GM23338 (cell line): ENCODE data around the gene GAK. TPM values are rescaled to one million over a fixed set of nuclear protein-coding genes. Genes with fewer than 3 reads are reported as not detected.

ENCODE experiments used
- ATAC-seq: fragments of 200-7000 bp; cut with Tn5 transposase; 3 replicates; pipeline ENCODE4 v1.9.1; 2020
- DNase-seq: peaks from one replicate; pipeline ENCODE4 v3.0.0-alpha.2; 2015; ENCODE audit warnings: low spot score
- H2AFZ ChIP-seq: fragments of 200-600 bp; sonication (generic); 2 replicates; pipeline ENCODE4 v1.8.0; 2016; ENCODE audit warnings: antibody characterized with exemption, mild to moderate bottlenecking, moderate library complexity
- H3F3A ChIP-seq: fragments of 200-600 bp; sonication (generic); replicated peaks from 2 replicates; pipeline ENCODE4 v1.8.0; 2017; ENCODE audit warnings: antibody characterized with exemption, mixed run types, low read depth
- H3K27ac ChIP-seq: fragments of 200-600 bp; sonication (generic); 2 replicates; pipeline ENCODE4 v1.6.1; 2016; ENCODE audit warnings: low read depth
- H3K27me3 ChIP-seq: fragments of 200-600 bp; sonication (generic); 2 replicates; pipeline ENCODE4 v1.8.0; 2016; ENCODE audit warnings: mild to moderate bottlenecking, mixed run types, moderate library complexity; ENCODE audit not compliant: insufficient read depth
- H3K36me3 ChIP-seq: fragments of 200-600 bp; sonication (generic); 2 replicates; pipeline ENCODE4 v1.8.0; 2016; ENCODE audit warnings: mild to moderate bottlenecking; ENCODE audit not compliant: insufficient read depth
- H3K4me1 ChIP-seq: fragments of 200-600 bp; sonication (generic); 2 replicates; pipeline ENCODE4 v1.8.0; 2016; ENCODE audit warnings: mild to moderate bottlenecking, moderate library complexity; ENCODE audit not compliant: insufficient read depth
- H3K4me2 ChIP-seq: fragments of 200-600 bp; sonication (generic); 2 replicates; pipeline ENCODE4 v1.7.1; 2017; ENCODE audit warnings: mixed run types
- H3K4me3 ChIP-seq: fragments of 200-600 bp; sonication (generic); 2 replicates; pipeline ENCODE4 v1.6.1; 2016; ENCODE audit warnings: mixed run types
- H3K79me2 ChIP-seq: fragments of 200-600 bp; sonication (generic); replicated peaks from 2 replicates; pipeline ENCODE4 v1.8.0; 2017; ENCODE audit warnings: mild to moderate bottlenecking; ENCODE audit not compliant: insufficient read depth
- H3K9me2 ChIP-seq: fragments of 200-600 bp; sonication (generic); 2 replicates; pipeline ENCODE4 v1.8.0; 2017; ENCODE audit not compliant: insufficient read depth
- H4K20me1 ChIP-seq: fragments of 200-600 bp; sonication (generic); replicated peaks from 2 replicates; pipeline ENCODE4 v1.8.0; 2017; ENCODE audit warnings: mild to moderate bottlenecking; ENCODE audit not compliant: insufficient read depth
- H3K27ac Mint-ChIP-seq: 2 replicates; pipeline ENCODE4 v1.8.0; 2020; ENCODE audit warnings: inconsistent platforms, mild to moderate bottlenecking, moderate library complexity, mixed read lengths
- H3K27me3 Mint-ChIP-seq: 3 replicates; pipeline ENCODE4 v1.8.0; 2022; ENCODE audit warnings: low read depth, mild to moderate bottlenecking, moderate library complexity, mixed read lengths, inconsistent platforms; ENCODE audit not compliant: insufficient read depth, poor library complexity
- H3K36me3 Mint-ChIP-seq: 3 replicates; pipeline ENCODE4 v1.8.0; 2021; ENCODE audit warnings: low read depth, mild to moderate bottlenecking, inconsistent platforms, moderate library complexity, mixed read lengths
- H3K4me1 Mint-ChIP-seq: 3 replicates; pipeline ENCODE4 v1.8.0; 2020; ENCODE audit warnings: mild to moderate bottlenecking, inconsistent platforms, mixed read lengths
- H3K4me3 Mint-ChIP-seq: 3 replicates; pipeline ENCODE4 v1.8.0; 2021; ENCODE audit warnings: moderate library complexity, mild to moderate bottlenecking, inconsistent platforms, mixed read lengths
- H3K9me3 Mint-ChIP-seq: 3 replicates; pipeline ENCODE4 v1.8.0; 2020; ENCODE audit warnings: moderate library complexity, mild to moderate bottlenecking, inconsistent platforms, mixed read lengths
- CREB1 ChIP-seq: fragments of 250-450 bp; sonication (Bioruptor Pico); IDR thresholded peaks from 2 replicates; pipeline ENCODE4 v1.5.0; 2020; ENCODE audit warnings: low read depth, mild to moderate bottlenecking, moderate library complexity
- EZH2 ChIP-seq: fragments of 200-600 bp; sonication (generic); IDR thresholded peaks from one replicate; pipeline ENCODE4 v1.8.0; 2017; ENCODE audit warnings: antibody characterized with exemption, mild to moderate bottlenecking, low read depth; ENCODE audit not compliant: unreplicated experiment
- JUNB ChIP-seq: IDR thresholded peaks from one replicate; pipeline ENCODE4 v1.6.1; 2016; ENCODE audit warnings: antibody characterized with exemption; ENCODE audit not compliant: unreplicated experiment
- NANOG ChIP-seq: IDR thresholded peaks from 2 replicates; pipeline ENCODE4 v1.6.1; 2016; ENCODE audit warnings: antibody characterized with exemption, borderline replicate concordance
- POLR2AphosphoS5 ChIP-seq: IDR thresholded peaks from 2 replicates; pipeline ENCODE4 v1.6.1; 2016; ENCODE audit warnings: antibody characterized with exemption, low read depth
- STAT1 ChIP-seq: IDR thresholded peaks from one replicate; pipeline ENCODE4 v1.6.1; 2016; ENCODE audit warnings: antibody characterized with exemption; ENCODE audit not compliant: unreplicated experiment
- ZNF114 ChIP-seq: fragments of 250-450 bp; sonication (Bioruptor Pico); IDR thresholded peaks from 2 replicates; pipeline ENCODE4 v1.5.0; 2020; ENCODE audit warnings: mild to moderate bottlenecking, moderate library complexity
- polyA plus RNA-seq: library from polyadenylated mRNA; unstranded; fragments of >200 nt; fragmentation: Nextera tagmentation; extraction: Ambion mirVana; gene quantifications from 2 replicates; pipeline ENCODE4 v1.2.1, GENCODE V29; 2016
- total RNA-seq: library from RNA; depleted of rRNA; stranded (reverse); fragments of >200 nt; shearing (Covaris generic); gene quantifications from 2 replicates; pipeline ENCODE4 v1.2.3, GENCODE V29; 2014
- TF ChIP-seq, protein P1 (sequence below): IDR thresholded peaks from 2 replicates; pipeline ENCODE4 v1.6.1; 2016; ENCODE audit warnings: antibody characterized with exemption
- TF ChIP-seq, protein P2 (sequence below): IDR thresholded peaks from one replicate; pipeline ENCODE4 v1.6.1; 2018; ENCODE audit warnings: antibody characterized with exemption; ENCODE audit not compliant: unreplicated experiment
- TF ChIP-seq, protein P3 (sequence below), 2 experiments: fragments of 200-600 bp in 1 of 2; sonication (generic) in 1 of 2; conservative IDR thresholded peaks; 2 replicates each; pipeline versions ENCODE4 v1.5.1 to v1.6.1; 2016 to 2017; ENCODE audit warnings: antibody characterized with exemption in 2 of 2, low read depth in 2 of 2, mild to moderate bottlenecking in 2 of 2, moderate library complexity in 1 of 2
- TF ChIP-seq, protein P4 (sequence below): fragments of 250-450 bp; sonication (Bioruptor Pico); IDR thresholded peaks from 2 replicates; pipeline ENCODE4 v1.5.0; 2020; ENCODE audit warnings: mild to moderate bottlenecking, moderate library complexity

The GAK gene
- total and polyA plus RNA-seq, 2 experiments from 2014 or later: 48.5 to 124 TPM

DNA sequence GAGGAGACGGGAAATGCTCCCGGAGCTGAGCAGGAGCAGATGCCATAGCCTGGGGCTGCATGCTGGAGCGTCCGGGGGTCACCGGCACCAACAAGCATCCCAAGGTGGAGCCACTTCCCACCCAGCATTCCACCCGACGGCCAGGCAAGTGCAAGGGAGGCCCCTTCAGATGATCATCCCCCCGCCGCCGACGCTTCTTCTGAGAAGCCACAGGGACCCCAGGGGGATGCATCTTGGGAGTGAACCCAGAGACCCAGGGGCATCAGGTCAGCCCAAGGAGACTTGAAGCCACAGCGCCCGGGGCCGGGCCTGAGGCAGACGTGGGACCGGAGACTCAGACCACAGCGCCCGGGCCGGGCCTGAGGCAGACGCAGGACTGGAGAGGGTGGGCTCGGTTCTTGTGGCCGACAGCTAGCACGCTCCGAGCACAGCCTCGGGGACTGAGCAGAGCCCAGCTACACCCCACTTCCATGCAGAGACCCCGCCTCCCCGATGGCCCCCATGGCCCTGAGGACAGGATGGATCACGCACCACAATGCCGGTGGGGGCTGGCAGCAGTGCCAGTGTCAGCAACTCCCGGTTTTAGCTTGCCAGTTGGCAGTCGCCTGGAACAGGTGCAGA lies 73.2 kb downstream of the GAK start (continued):
- TF ChIP-seq, protein P1, sequence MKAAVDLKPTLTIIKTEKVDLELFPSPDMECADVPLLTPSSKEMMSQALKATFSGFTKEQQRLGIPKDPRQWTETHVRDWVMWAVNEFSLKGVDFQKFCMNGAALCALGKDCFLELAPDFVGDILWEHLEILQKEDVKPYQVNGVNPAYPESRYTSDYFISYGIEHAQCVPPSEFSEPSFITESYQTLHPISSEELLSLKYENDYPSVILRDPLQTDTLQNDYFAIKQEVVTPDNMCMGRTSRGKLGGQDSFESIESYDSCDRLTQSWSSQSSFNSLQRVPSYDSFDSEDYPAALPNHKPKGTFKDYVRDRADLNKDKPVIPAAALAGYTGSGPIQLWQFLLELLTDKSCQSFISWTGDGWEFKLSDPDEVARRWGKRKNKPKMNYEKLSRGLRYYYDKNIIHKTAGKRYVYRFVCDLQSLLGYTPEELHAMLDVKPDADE: no peak

DNA sequence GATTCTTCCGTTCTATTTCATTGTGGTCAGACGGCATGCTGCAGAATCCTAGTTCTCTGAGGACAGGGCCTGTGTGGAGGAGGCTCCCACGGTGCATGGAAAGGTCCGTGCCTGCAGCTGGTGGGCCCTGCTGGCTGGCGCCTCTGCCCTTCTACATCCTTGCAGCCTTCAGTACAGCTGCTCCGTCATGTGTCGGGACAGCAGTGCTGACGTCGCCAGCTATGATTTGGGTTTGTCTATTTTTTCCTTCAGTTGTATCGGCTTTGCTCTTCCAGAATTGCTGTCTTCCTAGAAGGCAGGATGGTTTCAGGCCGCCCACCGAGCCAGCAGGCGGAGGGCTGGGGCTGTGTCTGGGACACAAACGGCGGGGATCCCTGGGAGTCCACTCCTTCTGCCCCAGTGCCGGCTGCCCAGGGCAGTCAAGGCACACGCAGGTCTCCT lies 74.1 kb downstream of the GAK start:
- Histone ChIP-seq H3K9me2 (no peaks in the 10 kb centered on the region), H3K27me3 (no peaks in the 10 kb centered on the region), H3K27ac (no peak overlapping the region), H2AFZ (no peak overlapping the region), H3K79me2 (no peaks in the 10 kb centered on the region), H3K36me3 (0 out of 2 replicates have a peak, but pooled peaks cover 5% of the 10 kb centered on the region), H3K4me2 (no peak overlapping the region), H3F3A (no peaks in the 10 kb centered on the region), H3K4me1 (no peaks in the 10 kb centered on the region), H4K20me1 (no peaks in the 10 kb centered on the region; the same call in 1 of the 2 replicates), H3K4me3 (no peak overlapping the region)
- Mint-ChIP-seq H3K4me1 (no peaks in the 10 kb centered on the region), H3K4me3 (no peak overlapping the region), H3K36me3 (peaks cover 50% of the 10 kb centered on the region), H3K27ac (no peak overlapping the region), H3K9me3 (peaks cover 3% of the 10 kb centered on the region; the same call in 1 of the 3 replicates), H3K27me3 (peaks cover 9% of the 10 kb centered on the region)
- ATAC-seq (no peak), DNase-seq (no peak)
- TF ChIP-seq, protein P2, sequence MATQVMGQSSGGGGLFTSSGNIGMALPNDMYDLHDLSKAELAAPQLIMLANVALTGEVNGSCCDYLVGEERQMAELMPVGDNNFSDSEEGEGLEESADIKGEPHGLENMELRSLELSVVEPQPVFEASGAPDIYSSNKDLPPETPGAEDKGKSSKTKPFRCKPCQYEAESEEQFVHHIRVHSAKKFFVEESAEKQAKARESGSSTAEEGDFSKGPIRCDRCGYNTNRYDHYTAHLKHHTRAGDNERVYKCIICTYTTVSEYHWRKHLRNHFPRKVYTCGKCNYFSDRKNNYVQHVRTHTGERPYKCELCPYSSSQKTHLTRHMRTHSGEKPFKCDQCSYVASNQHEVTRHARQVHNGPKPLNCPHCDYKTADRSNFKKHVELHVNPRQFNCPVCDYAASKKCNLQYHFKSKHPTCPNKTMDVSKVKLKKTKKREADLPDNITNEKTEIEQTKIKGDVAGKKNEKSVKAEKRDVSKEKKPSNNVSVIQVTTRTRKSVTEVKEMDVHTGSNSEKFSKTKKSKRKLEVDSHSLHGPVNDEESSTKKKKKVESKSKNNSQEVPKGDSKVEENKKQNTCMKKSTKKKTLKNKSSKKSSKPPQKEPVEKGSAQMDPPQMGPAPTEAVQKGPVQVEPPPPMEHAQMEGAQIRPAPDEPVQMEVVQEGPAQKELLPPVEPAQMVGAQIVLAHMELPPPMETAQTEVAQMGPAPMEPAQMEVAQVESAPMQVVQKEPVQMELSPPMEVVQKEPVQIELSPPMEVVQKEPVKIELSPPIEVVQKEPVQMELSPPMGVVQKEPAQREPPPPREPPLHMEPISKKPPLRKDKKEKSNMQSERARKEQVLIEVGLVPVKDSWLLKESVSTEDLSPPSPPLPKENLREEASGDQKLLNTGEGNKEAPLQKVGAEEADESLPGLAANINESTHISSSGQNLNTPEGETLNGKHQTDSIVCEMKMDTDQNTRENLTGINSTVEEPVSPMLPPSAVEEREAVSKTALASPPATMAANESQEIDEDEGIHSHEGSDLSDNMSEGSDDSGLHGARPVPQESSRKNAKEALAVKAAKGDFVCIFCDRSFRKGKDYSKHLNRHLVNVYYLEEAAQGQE: no peak
- TF ChIP-seq, protein P3, sequence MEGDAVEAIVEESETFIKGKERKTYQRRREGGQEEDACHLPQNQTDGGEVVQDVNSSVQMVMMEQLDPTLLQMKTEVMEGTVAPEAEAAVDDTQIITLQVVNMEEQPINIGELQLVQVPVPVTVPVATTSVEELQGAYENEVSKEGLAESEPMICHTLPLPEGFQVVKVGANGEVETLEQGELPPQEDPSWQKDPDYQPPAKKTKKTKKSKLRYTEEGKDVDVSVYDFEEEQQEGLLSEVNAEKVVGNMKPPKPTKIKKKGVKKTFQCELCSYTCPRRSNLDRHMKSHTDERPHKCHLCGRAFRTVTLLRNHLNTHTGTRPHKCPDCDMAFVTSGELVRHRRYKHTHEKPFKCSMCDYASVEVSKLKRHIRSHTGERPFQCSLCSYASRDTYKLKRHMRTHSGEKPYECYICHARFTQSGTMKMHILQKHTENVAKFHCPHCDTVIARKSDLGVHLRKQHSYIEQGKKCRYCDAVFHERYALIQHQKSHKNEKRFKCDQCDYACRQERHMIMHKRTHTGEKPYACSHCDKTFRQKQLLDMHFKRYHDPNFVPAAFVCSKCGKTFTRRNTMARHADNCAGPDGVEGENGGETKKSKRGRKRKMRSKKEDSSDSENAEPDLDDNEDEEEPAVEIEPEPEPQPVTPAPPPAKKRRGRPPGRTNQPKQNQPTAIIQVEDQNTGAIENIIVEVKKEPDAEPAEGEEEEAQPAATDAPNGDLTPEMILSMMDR (conservative IDR thresholded peaks at IDR 0.05; ENCODE audit: low read depth in 2 of 2): no peak
- no peak for TF ChIP-seq EZH2
- no peak for TF ChIP-seq STAT1
- no peak for TF ChIP-seq ZNF114 (CRISPR knock-in tag)
- no peak for TF ChIP-seq NANOG
- no peak for TF ChIP-seq CREB1 (CRISPR knock-in tag)
- TF ChIP-seq, protein P1: no peak
- TF ChIP-seq POLR2AphosphoS5: no peak
- TF ChIP-seq, protein P4, sequence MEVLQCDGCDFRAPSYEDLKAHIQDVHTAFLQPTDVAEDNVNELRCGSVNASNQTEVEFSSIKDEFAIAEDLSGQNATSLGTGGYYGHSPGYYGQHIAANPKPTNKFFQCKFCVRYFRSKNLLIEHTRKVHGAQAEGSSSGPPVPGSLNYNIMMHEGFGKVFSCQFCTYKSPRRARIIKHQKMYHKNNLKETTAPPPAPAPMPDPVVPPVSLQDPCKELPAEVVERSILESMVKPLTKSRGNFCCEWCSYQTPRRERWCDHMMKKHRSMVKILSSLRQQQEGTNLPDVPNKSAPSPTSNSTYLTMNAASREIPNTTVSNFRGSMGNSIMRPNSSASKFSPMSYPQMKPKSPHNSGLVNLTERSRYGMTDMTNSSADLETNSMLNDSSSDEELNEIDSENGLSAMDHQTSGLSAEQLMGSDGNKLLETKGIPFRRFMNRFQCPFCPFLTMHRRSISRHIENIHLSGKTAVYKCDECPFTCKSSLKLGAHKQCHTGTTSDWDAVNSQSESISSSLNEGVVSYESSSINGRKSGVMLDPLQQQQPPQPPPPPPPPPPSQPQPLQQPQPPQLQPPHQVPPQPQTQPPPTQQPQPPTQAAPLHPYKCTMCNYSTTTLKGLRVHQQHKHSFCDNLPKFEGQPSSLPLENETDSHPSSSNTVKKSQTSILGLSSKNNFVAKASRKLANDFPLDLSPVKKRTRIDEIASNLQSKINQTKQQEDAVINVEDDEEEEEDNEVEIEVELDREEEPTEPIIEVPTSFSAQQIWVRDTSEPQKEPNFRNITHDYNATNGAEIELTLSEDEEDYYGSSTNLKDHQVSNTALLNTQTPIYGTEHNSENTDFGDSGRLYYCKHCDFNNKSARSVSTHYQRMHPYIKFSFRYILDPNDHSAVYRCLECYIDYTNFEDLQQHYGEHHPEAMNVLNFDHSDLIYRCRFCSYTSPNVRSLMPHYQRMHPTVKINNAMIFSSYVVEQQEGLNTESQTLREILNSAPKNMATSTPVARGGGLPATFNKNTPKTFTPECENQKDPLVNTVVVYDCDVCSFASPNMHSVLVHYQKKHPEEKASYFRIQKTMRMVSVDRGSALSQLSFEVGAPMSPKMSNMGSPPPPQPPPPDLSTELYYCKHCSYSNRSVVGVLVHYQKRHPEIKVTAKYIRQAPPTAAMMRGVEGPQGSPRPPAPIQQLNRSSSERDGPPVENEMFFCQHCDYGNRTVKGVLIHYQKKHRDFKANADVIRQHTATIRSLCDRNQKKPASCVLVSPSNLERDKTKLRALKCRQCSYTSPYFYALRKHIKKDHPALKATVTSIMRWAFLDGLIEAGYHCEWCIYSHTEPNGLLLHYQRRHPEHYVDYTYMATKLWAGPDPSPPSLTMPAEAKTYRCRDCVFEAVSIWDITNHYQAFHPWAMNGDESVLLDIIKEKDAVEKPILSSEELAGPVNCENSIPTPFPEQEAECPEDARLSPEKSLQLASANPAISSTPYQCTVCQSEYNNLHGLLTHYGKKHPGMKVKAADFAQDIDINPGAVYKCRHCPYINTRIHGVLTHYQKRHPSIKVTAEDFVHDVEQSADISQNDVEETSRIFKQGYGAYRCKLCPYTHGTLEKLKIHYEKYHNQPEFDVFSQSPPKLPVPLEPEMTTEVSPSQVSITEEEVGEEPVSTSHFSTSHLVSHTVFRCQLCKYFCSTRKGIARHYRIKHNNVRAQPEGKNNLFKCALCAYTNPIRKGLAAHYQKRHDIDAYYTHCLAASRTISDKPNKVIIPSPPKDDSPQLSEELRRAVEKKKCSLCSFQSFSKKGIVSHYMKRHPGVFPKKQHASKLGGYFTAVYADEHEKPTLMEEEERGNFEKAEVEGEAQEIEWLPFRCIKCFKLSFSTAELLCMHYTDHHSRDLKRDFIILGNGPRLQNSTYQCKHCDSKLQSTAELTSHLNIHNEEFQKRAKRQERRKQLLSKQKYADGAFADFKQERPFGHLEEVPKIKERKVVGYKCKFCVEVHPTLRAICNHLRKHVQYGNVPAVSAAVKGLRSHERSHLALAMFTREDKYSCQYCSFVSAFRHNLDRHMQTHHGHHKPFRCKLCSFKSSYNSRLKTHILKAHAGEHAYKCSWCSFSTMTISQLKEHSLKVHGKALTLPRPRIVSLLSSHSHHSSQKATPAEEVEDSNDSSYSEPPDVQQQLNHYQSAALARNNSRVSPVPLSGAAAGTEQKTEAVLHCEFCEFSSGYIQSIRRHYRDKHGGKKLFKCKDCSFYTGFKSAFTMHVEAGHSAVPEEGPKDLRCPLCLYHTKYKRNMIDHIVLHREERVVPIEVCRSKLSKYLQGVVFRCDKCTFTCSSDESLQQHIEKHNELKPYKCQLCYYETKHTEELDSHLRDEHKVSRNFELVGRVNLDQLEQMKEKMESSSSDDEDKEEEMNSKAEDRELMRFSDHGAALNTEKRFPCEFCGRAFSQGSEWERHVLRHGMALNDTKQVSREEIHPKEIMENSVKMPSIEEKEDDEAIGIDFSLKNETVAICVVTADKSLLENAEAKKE (CRISPR knock-in tag): no peak
- no peak for TF ChIP-seq JUNB
